Posterior vena cava (tissue), 2 donors: ENCODE measurements around the gene NAV2. TPM values are rescaled to one million over a fixed set of nuclear protein-coding genes. Genes with fewer than 3 reads are reported as not detected.

Source experiments
- DNase-seq: peaks from one replicate; pipeline ENCODE4 v3.0.0-alpha.2; 2020; ENCODE audit warnings: low spot score
- intact Hi-C, 2 donors: fragments of 100-400 bp; cut with DNase I; formaldehyde crosslinking; loops; one replicate each; pipeline versions ENCODE4 v1.14.1 to v1.14.2; 2022 to 2023
- total RNA-seq, 2 donors: library from RNA; stranded (reverse); fragmentation: NEBNext Ultra II Directional; extraction: Animal tissue kit (Norgen Biotek cat#: 25700); gene quantifications; one replicate each; pipeline ENCODE4 v1.2.1, GENCODE V29; 2021
- donor health status: DM: yes; HTN: yes; CAD: no.
- donor health status: DM: yes; HTN: yes; CAD: no.

NAV2 gene
- total RNA-seq, 2 donors from 2014 or later = 69.2 to 108 TPM

DNA sequence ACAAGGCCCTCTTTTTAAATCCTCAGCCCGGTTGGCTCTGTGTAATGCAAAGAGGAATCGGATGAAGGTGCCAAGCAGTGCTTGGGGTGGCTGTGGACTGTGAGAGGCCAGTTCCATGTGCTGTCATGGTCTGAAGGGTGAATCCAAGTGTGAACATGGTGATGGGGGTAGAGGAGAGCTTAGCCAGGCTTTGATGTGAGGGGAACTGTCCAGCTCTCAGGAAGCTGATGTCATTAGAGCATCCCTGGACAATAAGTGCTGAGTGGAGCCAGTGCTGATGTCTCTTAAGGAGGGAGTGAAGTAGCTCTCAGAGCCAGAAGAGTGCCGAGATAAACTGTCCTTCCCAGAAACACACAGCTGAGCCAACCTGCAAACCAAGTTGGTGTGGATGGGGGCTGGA lies 53.6 kb downstream of the NAV2 start:
- intact Hi-C loops = no loop called here

DNA sequence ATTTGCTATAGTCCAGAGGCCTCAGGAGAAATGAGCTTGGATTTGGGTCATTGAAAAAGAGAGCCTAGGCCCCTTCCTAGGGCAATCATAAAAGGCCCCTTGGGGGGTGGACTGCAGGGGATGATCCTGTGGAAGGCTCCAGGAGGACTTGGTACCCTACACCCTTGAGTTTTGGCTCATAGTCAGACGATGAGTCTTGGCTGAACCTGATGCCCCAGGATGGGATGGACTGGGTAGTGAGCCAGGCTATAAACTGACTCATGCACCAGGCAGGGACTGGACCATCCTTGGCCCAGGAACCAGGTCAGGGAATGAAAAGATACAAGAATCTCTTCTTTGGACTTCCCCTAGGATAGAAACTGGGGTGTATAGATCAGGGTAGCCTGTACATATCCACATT lies 54.2 kb downstream of the NAV2 start:
- intact Hi-C loops = no loop called here

More for the DNA sequence above, 53.6 kb downstream of the NAV2 start:
- DNase-seq = no peak

DNA sequence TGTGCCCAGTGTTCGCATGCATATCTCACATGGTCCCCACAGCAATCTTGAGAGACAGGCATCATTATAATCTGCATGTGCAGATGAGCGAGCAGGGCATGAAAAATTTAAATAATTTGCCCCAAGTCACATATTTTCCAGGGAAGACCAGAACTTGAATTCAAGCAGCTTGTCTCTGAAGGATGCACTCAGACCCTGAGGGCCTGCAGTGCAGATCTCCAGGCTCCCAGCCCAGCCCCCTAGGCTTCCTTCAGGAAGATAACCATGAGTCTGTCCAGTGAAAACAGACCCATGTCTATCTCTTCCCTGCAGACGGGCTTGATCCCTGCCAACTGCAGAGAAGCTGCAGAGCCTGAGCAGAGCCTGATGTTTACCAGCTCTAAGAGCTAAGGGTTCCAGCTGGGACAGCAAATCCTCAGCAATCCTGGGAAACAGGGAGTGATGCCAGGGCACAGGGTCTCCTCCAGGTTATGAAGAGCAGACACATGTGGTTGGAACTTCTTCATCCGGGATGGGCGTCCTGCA lies 55.1 kb downstream of the NAV2 start:
- intact Hi-C loops = no loop called here
- no peak for DNase-seq

More for the DNA sequence above, 54.2 kb downstream of the NAV2 start:
- DNase-seq = no peak

DNA sequence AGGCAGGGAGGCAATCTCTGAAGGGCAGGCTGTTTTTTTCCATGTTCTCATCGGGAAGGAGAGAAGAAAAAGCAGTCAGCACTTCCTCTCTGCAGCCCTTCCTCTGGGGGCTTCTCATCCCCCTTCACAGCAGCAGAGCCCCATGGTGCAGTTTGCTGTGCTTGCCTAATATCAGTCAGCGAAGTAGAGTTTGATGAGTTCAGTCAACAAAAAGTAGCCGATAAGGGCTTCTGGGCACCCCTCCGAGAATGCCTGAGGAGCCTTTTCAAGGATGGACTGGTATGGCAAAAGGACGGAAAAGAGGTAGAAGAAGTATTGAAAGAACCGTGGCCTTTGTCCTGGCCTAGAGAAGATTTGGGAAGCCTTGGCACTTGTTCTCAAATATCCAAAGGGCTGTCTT lies 55.6 kb downstream of the NAV2 start:
- intact Hi-C loops = no loop called here
- DNase-seq = no peak

DNA sequence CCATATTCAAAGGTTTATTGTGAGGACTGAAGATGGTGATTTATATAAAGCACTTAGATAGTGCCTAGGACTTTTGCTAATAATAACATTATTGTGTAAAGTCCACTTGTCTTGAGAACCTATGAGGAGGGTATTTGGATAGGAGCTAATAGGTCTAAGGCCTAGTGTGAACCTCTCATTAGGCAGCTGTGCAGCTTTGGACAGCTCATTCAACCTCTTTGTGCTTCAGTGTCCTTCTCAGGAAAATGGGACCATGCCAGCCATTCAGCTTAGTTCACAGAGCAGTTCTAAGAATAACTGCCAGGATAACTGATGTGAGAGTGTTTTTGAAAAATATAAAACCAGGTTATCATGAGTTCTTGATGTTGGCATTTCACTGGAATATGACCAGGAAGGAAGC lies 56.2 kb downstream of the NAV2 start:
- intact Hi-C loops = no loop called here
- DNase-seq = no peak

DNA sequence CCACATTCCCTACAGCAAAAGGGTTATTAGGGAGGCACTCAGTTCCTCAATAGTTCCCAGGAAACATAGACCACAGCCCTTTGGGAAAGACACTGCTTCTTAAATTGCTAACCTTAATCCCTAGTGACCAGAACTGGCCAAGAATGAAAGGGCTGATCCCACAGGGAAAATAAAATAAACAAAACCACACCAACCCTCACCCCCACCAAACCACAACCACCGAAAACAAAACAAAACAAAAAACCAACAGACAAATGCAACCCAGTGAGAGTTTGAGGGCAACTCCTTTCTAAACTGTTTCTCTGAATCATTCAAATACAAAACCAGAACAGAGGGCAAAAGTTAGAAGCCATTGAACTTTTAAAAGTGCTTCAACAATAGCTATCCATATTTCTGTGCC lies 57.2 kb downstream of the NAV2 start:
- intact Hi-C loops = no loop called here
- DNase-seq = no peak

DNA sequence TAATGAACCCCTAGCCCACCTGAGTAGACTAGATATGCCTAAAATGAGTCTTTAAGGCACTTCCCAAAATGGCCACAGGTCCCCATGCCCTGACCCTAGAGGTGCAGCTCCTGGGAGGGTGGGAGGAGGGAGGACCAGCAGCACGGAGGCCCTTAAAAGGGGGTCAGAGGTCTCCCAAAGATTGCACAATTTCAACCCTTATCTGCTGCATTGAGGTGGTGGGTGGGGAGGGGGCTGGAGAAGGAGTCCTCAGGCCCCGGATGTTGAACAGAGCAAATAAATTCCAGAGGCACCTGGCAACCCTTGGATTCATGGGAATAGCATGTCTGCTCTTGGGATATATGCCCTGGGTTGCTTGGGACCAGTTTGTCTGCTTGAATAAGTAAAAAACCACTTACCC lies 57.6 kb downstream of the NAV2 start:
- intact Hi-C loops = no loop called here
- DNase-seq = no peak

DNA sequence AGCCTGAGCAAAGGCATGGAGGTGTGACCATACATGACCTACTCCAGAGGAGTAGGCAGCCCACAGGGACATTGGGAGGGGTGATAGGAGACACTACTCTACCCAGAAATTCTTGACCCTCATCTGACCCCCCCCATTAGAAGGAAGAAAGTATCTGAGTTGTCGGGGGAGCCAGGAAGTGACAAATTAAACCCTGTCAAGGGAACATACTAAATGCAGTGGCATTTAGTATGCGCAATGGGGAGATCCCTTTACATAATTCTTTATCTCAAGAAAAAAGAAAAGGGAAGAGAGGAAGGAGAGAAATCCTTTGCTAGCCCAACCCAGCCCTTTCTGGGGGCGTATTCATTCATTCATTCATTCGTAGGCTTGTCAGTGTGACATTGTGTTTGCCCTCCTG lies 58.8 kb downstream of the NAV2 start:
- intact Hi-C loops = no loop called here
- no peak for DNase-seq

DNA sequence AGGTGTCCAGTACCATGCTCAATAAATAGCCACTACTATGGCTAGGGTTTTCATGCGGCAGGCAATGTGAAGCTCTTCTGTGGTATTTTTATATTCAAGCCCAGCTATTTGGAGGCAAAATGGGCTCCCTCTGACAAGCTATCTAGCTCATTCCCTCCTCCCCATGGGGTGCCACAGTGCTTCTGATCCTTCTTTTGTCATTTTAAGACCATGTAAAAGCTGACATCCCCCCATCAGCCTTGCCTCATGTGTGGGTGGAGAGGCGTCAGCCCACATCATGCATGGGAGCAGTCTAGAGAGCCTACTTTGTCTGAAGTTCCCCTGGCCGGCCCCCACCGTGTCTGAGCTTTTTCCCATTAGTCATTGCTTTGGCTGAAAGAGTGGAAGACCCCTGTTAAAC lies 59.8 kb downstream of the NAV2 start:
- no peak for DNase-seq
- intact Hi-C loops = no loop called here

DNA sequence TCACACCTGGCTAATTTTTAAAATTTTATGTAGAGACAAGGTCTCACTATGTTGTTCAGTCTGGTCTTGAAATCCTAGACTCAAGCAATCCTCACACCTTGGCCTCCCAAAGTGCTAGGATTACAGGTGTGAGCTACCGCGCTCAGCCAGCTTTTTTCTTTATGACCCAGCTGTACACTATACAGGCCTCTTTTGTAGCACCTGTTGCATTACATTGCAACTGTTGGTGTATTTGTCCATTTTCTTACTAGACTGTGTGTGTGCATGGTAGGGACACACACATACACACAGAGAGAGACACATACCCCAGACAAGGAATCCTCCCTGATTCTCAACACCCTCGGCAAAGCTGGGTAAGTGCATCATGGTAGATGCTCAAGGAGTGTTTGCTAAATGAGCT lies 61.7 kb downstream of the NAV2 start:
- intact Hi-C loops = no loop called here

DNA sequence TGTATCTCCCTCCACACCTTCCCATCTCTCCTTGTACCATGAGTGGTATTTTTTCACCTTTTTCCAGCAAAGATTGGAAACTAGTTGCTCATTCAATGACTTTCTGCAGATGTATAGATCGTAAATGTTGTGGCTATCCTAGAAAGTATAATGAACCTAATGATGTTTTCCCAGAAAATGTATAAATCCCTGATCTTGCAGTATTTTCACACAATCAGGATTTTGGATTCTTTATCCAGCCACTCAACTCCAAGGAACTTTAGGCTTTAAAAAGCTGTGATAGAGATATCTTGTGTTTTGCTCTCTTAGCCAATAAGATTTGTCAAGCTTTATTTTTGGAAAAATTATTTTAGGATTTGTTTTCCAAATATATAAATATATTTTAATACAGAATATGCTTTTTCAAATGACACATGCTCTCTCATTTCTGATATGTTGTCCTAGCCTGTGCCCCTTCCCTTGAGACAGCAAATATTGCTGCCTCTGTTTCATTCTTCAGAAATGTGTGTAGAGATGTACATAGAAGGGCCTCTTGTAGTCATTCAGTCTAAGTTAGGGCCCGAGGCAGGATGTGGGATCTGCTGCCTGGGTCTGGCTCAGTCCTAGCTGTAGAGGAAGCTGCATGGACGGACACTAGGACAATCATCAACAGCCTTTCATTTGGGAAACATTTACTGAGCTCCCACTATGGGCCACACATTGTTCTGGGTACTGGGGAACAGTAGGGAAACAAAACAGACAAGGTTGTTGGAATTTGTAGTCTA lies 62.4 kb downstream of the NAV2 start:
- no peak for DNase-seq
- intact Hi-C loops = no loop called here

More for the DNA sequence above, 61.7 kb downstream of the NAV2 start:
- DNase-seq = no peak

DNA sequence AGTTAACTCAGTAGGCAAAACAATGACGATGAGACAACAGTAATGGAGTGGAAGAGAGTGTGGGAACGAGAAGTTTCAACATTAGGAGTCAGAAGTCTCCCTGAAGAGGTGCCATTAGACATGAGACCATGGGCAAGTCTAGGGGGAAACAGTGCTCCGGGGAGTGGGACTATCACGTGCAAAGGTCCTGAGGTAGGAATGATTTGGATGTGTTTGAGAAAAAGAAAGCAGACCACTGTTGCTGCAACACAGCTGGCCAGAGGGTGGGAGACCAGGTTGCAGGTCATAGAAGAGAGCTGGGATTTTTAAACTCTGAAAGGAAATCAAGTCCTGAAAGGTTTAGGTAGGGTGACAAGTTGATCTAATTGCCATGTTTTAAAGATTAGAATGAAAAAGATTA lies 63.0 kb downstream of the NAV2 start:
- intact Hi-C loops = no loop called here
- no peak for DNase-seq

DNA sequence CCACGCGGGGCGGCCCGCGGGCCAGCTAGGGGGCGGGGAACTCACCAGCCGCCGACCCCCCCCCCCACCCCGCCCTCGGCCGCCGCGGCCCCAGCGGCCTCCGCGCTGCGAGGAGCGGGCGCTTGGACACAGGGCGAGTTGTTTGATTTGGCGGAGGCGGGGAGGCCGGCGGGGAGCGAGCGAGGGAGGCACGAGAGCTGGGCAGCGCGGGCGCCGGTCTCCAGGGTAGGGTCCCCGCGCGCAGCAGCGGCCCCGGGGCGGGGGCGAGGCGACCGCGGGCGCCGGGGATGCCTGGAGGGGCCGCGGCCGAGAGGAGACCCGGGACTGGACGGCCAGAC lies 64.4 kb downstream of the NAV2 start:
- intact Hi-C loops = no loop called here
- DNase-seq = no peak

DNA sequence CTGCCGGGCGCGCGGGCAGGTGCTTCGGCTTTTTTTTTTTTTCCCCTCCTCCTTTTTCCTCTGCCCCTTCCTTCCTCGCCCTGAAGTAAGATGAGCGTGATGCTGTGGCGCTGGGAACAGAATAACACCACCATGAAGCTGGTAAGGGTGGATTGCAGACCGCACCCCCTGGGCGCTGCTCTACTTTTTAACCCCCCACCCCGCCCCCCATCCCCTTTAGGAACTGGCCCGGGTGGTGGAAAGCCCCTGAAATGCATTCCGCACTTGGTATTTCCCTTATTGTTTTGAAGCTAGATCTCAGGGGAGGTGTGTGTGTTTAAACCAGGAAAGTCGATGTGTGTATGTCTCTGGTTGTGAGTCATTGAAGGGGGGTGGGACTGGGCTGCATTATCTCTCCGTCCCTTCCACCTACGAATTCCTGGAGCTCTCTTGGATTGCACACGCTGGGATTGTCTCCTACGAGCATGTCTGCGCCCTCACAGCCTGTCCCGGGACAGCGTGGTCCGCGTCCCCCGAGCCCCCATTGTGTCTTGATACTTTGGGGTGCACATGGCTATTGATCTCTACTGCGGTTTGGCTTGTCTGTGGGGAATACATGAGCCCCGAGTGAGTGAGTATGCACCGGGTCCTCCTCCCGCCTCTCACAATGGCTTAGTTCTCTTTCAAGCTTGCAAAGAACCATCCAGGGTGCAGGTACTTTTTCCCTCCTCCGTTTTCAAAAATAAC lies 64.9 kb downstream of the NAV2 start:
- intact Hi-C loops = no loop called here
- no peak for DNase-seq

DNA sequence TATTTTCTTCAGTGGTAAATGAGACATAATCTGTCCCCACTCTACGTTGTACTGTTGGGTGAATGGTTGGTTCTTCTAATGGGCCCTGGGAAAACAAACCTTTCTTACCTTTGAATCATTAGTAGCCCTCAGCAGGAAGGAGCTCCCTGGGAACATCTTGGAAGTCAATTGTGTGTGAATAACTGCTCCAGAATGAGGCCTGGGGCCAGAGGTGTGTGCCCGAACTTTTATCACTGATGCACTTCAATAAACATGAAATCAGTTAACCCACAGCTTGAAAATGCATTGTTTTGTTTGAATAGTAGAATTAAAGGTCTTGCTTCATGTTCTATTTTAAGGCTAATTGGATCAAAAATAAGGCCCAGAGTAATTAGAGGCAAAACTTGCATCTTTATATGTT lies 67.1 kb downstream of the NAV2 start:
- DNase-seq = no peak
- intact Hi-C loops = no loop called here

DNA sequence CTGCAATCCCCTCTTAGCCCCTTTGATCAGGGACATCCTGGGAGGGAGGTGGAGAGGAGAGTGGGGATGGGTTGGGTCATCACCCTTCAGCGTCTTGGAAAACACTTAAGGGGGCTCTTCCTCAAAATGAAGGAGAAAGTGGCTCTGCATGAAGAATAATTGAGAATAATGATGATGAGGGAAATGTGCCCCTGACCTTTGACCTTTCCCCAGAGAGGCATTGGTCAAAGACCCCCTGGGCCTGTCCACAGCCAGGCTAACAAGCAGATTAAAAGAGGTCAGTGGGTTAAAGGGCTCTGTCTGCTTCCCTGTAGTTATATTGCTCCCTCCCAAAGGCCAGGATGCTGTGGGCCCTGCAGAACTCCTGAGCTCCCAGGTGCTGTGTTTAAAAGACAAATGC lies 68.7 kb downstream of the NAV2 start:
- DNase-seq = no peak
- intact Hi-C loops = no loop called here

DNA sequence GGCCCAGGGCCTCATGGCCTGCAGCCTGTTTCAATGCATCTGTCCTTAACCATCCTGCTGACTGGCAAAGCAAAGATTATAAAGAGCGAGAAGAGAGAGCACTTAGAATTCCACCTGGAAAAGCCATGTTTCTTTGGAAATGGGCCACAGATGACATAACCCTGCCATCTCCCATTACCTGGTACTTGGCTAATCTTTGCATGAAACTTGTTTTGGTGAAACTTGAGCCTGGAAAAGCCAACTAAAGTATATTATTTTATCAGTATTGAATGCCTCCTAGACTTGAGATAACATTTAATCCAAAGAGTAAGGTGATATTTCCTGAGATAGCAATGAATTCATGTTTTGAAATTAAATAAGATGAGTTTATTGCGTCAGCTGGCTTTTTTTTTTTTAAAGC lies 72.6 kb downstream of the NAV2 start:
- DNase-seq = no peak
- intact Hi-C loops = no loop called here

DNA sequence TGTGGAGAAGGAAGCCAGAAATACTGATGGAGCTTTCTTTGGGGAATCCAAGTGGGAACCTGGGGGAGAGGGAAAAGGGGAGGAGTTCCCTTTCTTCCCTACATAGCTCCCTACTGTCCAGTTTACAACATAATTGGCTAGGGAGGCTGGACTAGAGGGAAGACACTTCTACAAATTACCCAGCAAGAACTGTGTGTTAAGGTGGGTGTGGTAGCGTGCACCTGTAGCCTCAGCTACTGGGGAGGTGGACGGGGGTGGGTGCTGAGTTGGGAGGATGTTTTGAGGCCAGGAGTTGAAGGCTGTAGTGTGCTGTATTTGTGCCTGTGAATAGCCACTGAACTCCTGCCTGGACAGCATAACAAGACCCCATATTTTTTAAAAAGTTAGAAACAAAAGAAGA lies 74.0 kb downstream of the NAV2 start:
- intact Hi-C loops = no loop called here

DNA sequence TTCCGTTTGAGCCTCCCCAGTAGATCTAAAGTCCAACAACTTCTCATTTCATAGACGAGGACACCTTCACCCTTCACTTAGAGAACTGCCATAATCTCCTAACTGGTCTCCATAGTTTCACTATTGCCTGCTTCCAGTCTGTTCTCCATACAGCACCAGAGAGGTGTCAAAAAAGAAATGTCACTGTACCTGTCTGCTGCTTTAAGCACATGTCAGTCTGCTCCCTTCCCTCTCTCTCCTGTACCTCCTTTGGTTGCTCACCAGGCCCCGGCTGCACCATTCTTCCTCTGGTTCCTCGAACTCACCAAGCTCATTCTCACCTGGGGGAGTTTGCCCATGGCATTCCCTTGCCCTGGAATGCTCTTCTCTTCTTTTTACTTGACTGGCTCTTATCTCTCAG lies 75.8 kb downstream of the NAV2 start:
- intact Hi-C loops = no loop called here
- DNase-seq = no peak

More for the DNA sequence above, 74.0 kb downstream of the NAV2 start:
- no peak for DNase-seq

DNA sequence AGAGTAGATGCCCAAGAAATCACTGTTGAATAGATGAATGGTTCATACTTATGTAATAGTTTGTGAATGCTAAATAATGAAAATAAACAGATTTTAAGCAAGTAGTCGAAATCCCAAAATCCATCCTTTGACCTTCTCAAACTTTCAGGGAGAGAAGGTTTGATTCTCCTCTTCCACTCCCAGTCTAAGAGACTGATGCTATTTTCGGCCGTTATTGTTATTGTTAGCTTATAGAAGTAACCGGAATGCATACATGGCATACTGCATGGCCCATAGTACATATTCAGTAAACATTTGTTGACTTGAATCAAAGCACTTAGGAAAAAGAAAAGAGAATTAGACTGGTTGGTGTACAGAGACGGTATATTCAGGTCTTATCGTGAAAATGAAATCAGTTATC lies 76.6 kb downstream of the NAV2 start:
- no peak for DNase-seq
- intact Hi-C loops = no loop called here
